Midbrain (tissue), 1 donor: ENCODE results near the gene C10orf71.

Experiments used
- DNase-seq: peaks from one replicate; lab custom pipeline; 2025; lab: John Stamatoyannopoulos, UW

C10orf71 gene

DNA sequence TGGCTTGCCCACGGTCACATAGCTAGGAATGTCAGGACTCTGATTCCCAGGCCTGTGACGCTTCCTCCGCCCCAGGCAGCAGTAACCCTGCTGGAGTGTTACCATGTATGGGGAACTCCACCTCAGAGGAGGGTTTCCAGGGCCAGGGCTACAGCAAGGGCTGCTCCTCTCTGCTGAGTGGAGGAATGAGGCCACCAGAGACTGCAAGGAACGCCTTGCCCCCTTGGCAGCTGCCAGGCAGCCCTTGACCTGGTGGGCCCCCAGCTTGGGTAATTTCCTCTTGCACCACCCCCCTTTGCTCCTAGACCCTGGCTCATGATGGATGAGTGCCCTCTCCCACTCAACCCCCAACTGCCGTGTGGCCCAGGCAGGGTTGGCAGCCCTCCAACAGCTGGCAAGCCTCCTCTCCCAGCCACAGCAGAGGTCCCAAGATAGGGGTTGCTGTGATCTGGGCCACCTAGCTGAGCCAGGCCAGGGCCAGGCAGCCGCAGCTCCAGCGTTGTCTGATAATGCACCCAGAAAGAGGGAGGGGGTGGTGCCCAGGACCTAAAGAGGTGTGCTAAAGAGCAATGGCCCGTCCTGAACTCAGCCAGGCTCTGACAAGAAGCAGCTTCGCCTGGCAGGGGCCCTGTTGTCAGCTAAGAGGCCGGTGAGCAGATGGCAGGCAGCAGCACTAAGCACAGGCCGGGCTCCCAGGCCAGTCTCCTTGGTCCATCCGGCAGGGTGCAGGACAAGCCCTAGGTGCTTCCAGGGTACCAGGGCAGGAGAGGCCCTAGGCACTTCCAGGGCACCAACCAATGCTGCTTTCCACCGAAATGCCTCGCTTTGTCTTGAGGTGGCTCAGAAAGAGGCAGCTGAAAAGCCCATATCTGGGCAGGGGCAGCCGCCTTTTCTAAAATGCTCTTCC lies 61.6 kb downstream of the C10orf71 start:
- DNase-seq: no peak

DNA sequence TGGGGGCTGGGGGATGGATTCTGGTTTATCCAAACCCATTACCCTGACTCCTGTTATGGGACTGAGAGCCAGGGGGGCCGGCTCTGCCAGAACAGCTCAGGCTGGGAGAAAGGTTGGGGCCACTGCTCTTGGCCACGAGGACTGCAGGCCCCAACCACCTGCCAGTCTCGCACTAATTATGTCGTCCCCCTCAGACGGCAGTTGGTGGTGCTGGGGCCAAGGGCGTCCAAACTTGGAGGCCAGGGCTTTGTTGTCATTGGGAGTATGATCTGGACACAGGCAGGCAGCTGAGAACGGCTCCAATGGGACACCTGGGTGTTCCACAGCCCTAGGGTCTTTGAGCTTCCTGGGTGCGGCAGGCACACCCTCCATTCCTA lies 62.2 kb downstream of the C10orf71 start:
- DNase-seq: no peak

DNA sequence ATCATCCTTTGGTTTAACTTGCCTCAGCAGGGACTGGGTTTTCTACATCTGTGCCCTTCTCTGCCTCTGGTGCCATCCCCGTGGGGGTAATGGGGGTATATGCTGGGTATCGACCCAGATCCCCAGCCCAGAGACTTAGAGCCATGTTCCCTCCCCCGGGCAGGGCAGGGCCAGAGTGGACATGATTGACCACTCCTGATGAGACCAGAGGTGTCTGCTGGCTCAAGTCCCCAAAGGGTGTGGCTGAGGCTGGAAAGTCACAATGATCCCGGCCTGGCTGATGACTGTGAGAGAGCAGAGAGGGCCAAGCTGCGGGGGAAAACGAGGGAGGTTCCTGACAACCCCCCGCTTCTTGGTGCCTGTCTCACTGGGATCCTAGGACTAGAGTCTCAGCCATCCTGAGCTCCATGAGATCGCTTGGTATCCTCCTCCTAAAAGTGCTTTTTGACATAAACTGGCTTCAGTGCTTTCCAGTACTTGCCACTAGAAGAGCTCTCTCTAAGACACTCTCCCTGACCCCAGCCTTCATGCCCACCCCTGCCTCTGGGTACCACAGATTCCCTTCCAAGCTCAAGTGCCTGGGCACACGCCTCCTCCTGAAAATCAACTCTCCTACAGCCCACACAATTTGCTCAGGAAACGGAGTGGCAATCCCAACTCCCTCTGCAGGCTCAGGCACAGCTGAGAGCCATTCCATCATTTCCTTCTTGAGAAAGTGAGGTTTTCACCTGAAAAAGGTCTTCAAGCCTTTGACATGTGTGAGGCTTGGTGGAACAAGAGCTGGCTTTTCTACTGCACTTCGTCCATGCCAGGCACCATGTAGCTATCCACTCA lies 63.0 kb downstream of the C10orf71 start:
- DNase-seq: no peak

DNA sequence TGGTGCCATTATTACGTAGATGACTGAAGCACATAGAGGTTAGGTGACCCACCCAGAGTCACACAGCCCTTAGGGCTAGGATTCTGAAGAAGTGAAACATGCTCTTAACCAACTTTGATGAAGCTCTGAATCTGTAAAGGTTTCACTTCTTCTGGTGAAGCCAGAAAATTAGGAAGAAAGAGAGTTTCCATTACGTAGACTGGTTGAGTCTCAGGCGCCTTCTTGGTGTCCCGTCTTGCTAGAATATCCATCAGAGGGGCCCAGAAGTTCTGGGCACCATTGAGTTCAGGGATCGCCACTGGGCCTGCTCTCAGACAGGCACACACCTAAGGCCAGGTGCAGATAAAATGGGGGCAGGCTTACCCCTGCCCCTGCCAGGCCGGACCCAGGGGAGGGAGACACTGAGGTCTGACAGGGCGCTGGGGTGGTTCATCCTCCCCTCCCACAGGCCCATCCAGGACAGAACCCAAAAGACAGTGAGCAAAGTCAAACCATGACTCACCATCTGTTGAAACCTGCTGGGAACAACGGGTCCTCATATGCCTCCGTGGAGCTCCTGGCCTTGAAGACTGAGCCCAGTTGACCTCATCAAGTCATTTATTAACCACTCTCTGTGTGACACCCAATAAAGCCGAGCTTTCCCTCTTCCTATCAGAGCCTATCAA lies 63.8 kb downstream of the C10orf71 start:
- DNase-seq: no peak

DNA sequence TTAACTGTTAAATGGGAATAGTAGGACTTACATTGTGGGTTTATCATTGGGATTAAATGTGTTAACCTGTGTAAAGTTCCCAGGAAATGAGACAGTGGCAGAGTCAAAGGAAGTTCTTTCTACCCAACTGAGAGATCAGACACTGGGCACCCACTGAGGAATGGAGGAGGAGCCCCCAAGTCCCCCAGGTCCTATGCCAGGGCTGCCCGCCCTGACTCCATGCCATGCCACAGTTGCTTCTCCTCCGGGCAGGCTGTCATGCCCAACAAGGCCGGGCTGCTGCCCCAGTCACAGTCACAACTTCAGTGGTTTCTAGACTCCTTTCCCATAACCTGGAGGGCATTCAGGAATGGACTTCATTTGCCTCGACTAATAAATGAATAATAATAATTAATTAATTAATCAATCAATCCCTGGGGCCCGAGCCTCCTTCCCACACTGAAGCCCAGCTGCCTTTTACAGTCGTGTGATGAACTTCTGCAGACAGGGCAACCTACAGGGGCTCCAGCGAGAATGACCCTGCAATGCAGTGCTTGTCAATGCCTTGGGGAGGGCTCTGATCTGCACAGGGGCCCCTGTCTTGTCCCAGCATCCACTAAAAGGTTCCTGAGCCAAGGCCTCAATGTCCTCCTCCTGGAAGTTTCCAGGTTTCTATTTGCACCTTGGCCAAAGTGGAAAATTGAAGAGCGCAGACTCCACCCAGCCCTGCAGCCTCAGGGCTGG lies 64.5 kb downstream of the C10orf71 start:
- DNase-seq: no peak

DNA sequence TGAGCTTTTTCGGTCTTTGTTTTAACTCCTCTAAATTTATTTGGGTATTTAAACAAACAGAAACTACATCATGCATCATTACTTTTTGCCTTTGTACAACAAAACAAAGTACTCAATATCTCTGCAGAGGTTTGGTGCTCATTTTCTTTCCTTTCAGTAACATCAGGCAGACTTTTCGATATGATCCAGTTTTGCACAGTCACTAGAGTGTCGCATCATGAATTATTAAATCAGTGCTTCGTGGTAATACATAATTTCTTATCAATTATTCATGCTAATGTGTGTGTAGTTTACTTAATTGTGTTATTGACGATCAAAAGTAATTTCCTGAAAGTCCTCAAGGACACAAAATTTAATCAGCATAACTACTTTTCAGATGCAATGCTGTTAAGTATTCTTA lies 65.1 kb downstream of the C10orf71 start:
- DNase-seq: no peak

DNA sequence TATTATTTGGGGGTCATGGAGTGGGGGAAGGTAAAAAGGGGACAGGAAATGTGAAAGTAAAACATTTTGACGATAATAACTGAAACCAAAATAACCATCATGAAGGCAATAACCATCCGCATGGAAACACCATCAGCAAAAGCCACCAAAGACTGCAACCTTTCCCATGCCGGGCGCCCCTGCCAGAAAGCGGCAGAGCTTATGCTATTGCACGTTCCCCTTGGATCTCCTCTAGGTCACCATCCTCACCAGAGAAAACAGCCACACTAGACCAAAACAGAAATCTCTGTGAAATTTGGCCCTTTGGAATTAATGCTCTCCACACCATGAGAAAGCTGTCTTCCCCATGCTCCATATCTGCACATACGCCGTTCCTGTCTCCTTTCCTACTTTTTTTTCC lies 65.8 kb downstream of the C10orf71 start:
- no peak for DNase-seq

DNA sequence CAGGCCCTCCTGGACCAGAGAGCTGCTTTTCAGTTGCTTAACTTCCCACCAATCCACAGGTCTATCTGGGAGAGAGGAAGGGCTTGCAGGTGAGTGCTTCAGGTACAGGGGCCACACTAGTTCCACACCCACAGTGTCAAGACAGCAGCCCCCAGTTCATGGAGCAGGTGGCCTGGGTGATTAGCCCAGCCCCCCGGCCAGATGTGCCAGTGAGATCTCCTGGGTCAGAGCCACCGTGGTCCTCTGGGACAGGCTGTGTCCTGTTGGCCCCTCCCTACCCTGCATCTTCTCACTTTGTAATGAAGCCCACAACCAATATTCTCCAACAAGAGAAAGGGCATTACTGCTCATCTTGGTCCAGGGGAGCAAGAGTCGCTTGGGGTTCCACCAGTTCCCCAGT lies 66.3 kb downstream of the C10orf71 start:
- no peak for DNase-seq

DNA sequence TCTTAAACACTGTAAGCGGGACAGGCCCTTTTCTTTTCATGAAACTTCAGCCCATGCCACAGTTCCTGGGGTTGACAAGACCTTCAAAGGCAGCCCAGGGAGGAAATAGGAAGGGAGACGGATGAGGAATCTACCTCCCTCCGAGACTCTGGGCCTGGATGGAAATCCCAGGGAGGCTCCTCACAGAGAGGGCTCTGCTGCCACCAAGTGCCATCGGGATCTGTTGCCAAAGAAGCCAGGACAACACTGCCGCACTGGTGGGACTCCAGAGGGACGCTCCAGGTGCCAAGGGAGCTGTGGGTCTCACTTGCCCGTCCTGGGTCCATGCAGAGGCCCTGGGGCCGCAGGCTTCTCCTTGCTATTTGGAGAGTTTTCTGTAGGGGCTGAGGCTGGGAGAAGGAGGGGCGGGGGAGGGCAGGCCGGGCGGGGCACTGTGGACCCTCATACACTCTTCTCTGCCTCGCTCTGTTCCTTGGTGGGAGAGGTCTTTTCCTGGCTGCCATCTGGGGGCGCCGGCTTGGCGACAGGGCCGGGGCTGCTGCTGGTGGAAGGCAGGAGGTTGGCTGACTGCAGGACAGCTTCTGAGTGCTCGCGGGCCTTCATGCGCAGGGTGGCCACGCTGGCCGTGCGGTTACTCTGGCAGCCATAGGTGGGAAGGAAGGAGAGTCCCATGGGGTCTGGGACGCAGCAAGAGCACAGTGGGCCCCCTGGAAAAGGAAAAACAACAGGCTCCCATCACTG lies 66.9 kb downstream of the C10orf71 start:
- no peak for DNase-seq

DNA sequence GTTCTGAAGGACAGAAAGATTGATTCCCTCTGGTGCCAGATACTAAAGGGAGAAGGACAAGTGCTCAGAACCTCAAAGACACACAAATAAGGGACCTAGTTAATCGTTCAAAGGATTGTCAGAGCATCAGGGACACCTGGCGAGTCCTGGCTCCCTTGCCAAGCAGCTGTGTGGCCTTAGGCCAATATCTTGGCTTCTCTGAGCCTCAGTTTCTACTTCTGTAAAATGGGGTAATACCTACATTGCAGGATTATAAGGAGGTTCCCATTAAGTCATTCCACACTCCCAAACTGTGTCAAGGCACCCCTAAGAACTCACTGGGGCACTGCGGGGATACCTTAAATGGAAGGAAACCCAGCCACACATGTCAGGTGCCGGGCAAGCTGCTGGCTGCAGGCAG lies 67.5 kb downstream of the C10orf71 start:
- no peak for DNase-seq

DNA sequence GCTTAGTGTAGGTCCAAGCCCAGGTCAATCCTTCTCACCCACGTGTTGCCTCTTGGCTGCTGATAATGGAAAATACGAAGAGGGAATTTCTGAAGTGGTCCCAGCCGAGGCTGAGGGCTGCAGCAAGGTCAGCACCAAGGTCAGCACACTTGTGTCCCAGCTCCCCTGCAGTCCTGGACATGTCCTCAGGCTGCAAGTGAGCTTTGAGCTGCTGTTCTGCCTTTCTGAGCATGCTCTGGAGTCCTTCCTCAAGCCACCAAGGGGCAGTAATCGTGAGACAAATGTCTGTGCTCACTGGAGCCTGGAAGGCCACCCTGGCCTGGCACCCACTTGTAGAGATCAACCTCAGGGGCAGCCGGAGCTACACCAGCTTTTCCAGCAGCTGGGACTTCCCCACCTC lies 68.6 kb downstream of the C10orf71 start:
- DNase-seq: no peak

DNA sequence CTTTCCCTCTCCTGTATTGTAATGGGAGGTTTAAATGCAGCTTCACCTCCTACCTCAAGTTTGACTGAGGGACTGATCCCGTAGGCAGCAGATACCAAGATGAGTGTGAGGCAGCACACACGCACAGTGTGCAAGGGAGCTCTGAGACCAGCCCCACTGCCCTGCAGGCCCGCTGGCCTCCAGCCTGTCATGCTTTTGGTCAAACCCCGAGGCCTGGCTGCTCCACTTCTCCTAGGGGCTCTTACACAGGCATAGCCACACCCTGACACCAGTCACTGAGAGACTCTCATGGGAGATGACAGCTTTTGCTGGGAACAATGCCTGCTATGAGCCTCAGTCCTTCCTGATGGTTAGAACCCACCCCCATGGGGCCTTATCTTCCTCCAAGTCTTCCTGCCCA lies 69.3 kb downstream of the C10orf71 start:
- DNase-seq: no peak

DNA sequence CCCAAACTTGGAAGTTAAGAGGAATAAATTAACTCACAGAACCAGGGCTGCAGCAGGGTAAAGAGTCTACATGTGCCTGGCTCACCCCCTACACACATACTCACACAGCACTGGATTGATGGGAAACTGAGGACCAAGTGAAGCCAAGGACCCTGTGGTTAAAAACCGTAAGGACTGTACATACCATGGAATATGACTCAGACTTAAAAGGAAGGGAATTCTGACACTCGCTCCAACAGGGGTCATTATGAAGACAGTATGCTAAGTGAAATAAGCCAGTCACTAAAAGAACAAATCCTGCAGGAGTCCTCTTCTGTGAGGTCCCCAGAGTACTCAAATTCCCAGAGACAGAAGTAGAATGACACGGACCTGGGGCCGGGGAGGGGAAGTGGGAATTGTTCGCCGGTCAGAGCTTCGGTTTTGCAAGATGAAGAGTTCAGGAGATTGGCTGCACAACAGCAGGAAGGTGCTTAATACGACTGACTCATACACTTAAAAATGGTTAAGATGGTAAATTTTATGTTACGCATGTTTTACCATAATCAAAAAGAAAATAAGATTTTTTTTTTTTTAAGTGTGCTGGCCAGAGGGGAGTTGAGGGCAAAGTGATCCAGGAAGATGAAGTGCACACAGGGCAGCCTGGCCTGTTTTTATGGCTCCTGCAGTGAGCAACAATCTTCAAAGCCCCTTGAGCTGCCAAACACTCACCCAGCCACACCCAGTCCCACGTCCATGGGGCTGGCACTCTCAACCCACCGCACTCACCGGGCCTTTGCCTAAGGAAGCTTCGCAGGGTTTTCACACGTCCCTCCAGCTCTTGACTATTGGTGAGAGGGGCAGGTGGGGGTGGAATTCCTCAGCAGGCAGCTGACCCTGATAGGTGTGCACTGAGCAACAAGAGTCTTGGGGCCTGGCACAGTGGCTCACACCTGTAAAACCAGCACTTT lies 70.5 kb downstream of the C10orf71 start:
- no peak for DNase-seq

DNA sequence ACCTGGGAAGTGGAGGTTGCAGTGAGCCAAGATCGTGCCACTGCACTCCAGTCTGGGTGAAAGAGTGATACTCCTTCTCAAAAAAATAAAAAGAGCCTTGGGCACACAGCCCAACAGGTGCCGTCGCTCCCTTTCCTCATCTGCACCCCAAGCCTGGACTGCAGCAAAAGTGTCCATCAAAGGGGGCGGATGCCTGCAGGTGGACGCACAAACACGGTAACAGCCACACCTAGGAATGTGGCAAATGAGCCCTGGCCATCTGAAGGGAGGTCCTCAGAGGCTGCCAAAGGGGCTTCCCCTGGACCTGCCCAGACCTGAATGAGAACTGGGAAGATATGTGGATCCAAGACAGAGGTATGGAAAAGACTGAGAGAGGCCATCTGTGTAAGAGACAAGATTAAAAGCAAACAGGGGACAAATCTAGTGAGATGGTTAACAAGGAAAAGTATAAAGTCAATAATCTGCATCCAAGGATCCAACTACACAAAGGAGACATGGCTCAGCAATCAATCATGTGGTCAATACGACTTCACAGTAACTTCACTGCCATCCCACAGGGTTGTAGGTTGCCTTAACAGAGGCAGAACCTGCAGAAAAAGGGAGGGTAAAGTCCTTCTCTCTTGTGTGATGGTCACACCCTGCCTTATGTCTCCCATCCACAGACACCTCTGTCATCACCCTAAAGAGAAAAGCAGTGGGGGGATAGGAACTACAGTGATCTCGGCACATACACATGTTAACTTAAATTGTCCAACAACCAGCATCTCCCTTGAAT lies 71.5 kb downstream of the C10orf71 start:
- no peak for DNase-seq

DNA sequence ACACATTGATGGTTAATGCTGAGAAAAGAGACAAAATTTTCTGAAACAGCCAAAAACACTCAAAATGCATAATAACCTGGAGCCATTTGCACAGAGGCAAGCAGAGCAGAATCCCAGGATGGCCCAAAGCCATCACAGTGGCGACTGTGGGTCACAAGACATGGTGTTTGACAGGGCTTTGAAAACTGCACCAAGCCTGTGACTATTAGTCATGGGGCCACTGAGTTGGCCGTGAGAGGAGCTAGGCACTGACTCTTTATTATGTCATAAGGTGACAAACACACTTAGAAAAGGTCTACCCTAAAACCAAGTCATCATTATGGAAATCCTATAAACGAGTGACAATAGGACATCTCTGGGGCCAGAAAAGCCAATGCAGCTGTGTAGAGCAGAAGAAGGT lies 73.0 kb downstream of the C10orf71 start:
- DNase-seq: no peak

DNA sequence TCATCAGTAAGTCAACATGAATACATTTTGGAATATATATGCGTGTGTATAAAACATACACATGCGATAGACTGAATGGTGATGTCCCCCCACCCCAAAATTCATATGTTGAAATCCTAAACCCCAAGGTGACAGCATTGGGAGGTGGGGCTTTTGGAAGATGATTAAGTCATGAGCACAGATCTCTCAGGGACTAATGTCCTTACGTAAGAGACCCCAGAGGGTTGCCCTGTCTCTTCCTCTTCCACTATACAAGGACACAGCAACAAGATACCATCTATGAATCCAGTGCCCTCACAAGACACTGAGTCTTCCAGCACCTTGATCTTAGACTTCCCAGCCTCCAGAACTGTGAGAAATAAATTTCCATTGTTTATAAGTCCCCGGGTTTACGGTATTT lies 74.4 kb downstream of the C10orf71 start:
- DNase-seq: no peak

DNA sequence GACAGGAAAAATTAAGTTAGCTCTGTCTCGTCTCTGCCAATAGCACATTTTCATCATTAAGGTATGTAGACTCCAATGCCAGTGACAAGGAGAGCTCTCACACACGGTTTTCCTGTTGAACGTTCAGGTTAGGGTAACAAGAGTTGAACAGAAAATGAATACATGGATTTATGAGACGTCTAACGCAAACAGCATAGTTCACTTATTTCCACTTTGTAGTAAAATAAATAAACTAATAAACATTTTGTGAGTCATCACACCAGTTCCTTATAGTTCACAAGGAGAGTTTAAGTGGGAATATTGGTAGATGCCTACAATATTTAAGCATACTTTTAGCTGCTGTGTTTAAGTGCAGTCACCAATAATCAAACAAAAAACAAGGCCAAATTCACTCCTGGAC lies 75.8 kb downstream of the C10orf71 start:
- no peak for DNase-seq

DNA sequence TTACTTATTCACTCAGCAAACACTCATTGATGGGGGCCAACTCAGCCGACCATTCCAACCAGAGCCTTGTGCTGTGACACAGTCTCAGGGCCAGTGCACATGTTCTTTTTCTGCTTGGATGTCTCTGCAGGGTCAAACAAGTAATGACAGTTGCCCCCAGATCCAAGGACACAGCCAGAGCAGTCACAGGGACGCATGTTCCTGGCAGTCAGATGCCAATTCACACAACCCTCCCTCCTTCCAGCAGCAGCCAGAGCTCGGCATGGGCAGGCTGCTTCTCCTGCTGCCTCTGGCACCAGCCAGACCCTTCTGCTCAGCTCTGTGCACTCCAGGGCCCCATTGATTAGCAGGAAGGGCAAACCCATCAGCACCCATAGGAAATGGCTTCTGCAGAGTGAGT lies 76.6 kb downstream of the C10orf71 start:
- no peak for DNase-seq
